Tibial nerve (tissue), 3 donors: Measurements from ENCODE around the gene CLEC12A.

Experiments used
- CTCF ChIP-seq, 5 experiments: fragments of 200-600 bp in 3 of 5; fragments of 450-650 bp in 2 of 5; sonication (generic) in 3 of 5; IDR thresholded peaks; one replicate each; pipeline ENCODE4 v1.5.1; 2016 to 2019; ENCODE audit warnings: antibody characterized with exemption in 5 of 5, mild to moderate bottlenecking in 3 of 5, moderate library complexity in 2 of 5
- POLR2A ChIP-seq, 2 donors: fragments of 450-650 bp; IDR thresholded peaks; one replicate each; pipeline ENCODE4 v1.6.1; 2017; ENCODE audit warnings: antibody characterized with exemption in 2 of 2, mild to moderate bottlenecking in 2 of 2, moderate library complexity in 2 of 2

GRCh38 chr12:9971181-9971580 is at the start of gene CLEC12A:
- TF ChIP-seq CTCF (IDR thresholded peaks at IDR 0.05) (no peak), POLR2A (IDR thresholded peaks at IDR 0.05) (no peak)
